ENCODE measurements around the gene PRSS8. TPM values are rescaled to one million over a fixed set of nuclear protein-coding genes. Genes with fewer than 3 reads are reported as not detected.
"Not testable (repeated sequence)": the region's sequence is repeated elsewhere in the genome, so short reads cannot be mapped to it uniquely, and the experiment has no call there.

Gene PRSS8
- total RNA-seq, 1 donor from 2014 or later: not detected

GRCh38 chr16:31106509-31107464, 28.7 kb downstream of the PRSS8 start:
- H3K27ac Mint-ChIP-seq (ENCODE audit: unreplicated experiment): no peak overlapping the region
- DNase-seq (ENCODE audit: low spot score): no peak

GRCh38 chr16:31105677-31106213, 29.8 kb downstream of the PRSS8 start:
- no peaks in the 10 kb centered on the region for H3K9me3 Mint-ChIP-seq (ENCODE audit: low read depth)
- H3K27me3 Mint-ChIP-seq (ENCODE audit: low read depth): no peaks in the 10 kb centered on the region
- H3K4me3 Mint-ChIP-seq (ENCODE audit: unreplicated experiment): no peak overlapping the region
- TF ChIP-seq, protein P1, sequence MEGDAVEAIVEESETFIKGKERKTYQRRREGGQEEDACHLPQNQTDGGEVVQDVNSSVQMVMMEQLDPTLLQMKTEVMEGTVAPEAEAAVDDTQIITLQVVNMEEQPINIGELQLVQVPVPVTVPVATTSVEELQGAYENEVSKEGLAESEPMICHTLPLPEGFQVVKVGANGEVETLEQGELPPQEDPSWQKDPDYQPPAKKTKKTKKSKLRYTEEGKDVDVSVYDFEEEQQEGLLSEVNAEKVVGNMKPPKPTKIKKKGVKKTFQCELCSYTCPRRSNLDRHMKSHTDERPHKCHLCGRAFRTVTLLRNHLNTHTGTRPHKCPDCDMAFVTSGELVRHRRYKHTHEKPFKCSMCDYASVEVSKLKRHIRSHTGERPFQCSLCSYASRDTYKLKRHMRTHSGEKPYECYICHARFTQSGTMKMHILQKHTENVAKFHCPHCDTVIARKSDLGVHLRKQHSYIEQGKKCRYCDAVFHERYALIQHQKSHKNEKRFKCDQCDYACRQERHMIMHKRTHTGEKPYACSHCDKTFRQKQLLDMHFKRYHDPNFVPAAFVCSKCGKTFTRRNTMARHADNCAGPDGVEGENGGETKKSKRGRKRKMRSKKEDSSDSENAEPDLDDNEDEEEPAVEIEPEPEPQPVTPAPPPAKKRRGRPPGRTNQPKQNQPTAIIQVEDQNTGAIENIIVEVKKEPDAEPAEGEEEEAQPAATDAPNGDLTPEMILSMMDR (IDR thresholded peaks at IDR 0.05): peak; percentile 82
- no peak overlapping the region for H3K27ac Mint-ChIP-seq (ENCODE audit: unreplicated experiment)
- DNase-seq (ENCODE audit: low spot score): no peak
- H3K4me1 Mint-ChIP-seq (ENCODE audit: low read depth): peaks cover 21% of the 10 kb centered on the region
- H3K36me3 Mint-ChIP-seq (ENCODE audit: low read depth): peaks cover 8% of the 10 kb centered on the region

More at GRCh38 chr16:31106509-31107464, 28.7 kb downstream of the PRSS8 start:
- H3K9me3 Mint-ChIP-seq (ENCODE audit: low read depth): no peaks in the 10 kb centered on the region
- TF ChIP-seq, protein P1 (IDR thresholded peaks at IDR 0.05): no peak
- peaks cover 21% of the 10 kb centered on the region for H3K4me1 Mint-ChIP-seq (ENCODE audit: low read depth)
- H3K36me3 Mint-ChIP-seq (ENCODE audit: low read depth): peaks cover 11% of the 10 kb centered on the region
- no peak overlapping the region for H3K4me3 Mint-ChIP-seq (ENCODE audit: unreplicated experiment)
- no peaks in the 10 kb centered on the region for H3K27me3 Mint-ChIP-seq (ENCODE audit: low read depth)

DNA sequence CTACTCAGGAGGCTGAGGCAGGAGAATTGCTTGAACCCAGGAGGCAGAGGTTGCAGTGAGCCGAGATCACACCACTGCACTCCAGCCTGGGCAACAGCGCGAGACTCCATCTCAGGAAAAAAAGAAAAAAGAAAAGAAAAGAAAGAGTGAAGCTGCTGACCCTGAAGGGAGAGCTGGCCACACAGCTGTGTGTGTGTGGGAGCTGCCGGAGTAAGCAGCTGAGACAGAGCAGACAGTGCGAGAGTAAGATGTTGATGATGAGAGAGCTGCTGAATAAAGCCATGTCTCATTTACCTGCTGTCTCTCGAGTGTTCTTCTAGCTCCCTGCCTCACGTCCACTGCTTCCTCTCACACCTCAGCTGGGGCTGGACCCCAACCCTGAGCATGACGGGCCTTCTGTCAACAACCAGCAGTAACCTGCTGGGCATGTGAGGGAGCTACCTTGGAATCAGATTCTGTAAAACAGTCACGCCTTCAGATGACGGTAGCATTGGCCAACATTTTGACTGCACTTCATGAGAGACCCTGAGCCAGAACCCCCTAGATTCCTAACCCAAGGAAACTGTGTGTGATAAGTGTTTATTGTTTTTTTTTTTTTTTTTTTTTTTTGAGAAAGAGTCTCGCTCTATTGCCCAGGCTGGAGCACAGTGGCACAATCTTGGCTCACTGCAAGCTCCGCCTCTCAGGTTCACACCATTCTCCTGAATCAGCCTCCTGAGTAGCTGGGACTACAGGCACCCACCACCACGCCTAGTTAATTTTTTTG, 34.5 kb downstream of the PRSS8 start:
- H3K27ac Mint-ChIP-seq (ENCODE audit: unreplicated experiment); H3K4me3 Mint-ChIP-seq (ENCODE audit: unreplicated experiment); H3K4me1 Mint-ChIP-seq (ENCODE audit: low read depth); DNase-seq (ENCODE audit: low spot score); H3K9me3 Mint-ChIP-seq (ENCODE audit: low read depth); H3K36me3 Mint-ChIP-seq (ENCODE audit: low read depth); H3K27me3 Mint-ChIP-seq (ENCODE audit: low read depth): not testable (repeated sequence)

- no peak overlapping the region for H3K4me3 Mint-ChIP-seq (ENCODE audit: unreplicated experiment)
These were observed 35.5 kb downstream of the PRSS8 start for GRCh38 chr16:31099860-31100638.

More at GRCh38 chr16:31099860-31100638, 35.5 kb downstream of the PRSS8 start:
- TF ChIP-seq, protein P1 (IDR thresholded peaks at IDR 0.05): no peak
- Mint-ChIP-seq H3K27ac (ENCODE audit: unreplicated experiment) (no peak overlapping the region), H3K9me3 (ENCODE audit: low read depth) (peaks cover 7% of the 10 kb centered on the region), H3K4me1 (ENCODE audit: low read depth) (peaks cover 8% of the 10 kb centered on the region), H3K36me3 (ENCODE audit: low read depth) (peaks cover 1% of the 10 kb centered on the region), H3K27me3 (ENCODE audit: low read depth) (no peaks in the 10 kb centered on the region)
- no peak for DNase-seq (ENCODE audit: low spot score)
